ENCODE data around the gene CCDC57.
"Not testable (repeated sequence)": the region's sequence is repeated elsewhere in the genome, so short reads cannot be mapped to it uniquely, and the experiment has no call there.

Gene CCDC57

DNA sequence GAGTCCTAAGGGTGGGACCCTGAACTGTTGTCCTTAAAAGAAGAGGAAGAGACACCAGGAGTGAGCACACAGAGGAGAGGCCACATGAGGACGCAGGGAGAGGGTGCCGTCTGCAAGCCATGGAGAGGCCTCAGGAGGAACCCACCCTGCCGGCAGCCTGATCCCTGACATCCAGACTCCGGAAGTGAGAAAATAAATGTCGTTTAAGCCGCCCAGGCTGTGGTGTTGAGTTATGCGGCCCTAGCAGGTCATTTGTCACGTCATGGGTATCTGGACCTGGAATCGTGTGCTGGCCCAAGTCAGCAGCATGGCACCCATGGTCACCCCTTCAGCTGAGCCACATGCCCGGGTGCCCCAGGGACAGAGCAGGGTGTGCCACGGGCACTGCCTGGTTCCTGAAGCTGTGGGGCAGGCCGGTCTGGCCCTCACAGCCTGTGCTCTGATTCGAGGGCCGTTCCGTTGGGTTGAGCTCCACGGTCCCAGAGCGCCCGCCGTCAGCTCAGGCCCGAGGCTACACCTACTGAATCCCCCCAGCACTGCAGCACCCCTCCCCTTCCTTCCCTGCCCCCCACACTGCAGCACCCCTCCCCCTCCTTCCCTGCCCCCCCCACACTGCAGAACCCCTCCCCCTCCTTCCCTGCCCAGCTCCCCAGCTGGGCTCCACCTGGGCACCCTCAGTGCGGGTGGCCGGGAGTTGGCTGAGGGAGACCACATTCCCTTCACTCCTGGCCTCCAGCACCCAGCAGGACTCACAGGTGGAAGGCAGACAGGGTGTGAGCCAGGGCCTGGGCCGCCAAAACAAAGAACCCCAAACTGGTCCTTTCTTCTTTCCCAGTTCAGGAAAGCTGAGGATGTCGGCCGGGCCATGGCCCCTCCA lies 2.7 kb upstream of the CCDC57 start:
- Mint-ChIP-seq H3K4me3 (no peak overlapping the region), H3K27ac (no peak overlapping the region), H3K4me1 (ENCODE audit: low read depth) (peaks cover 44% of the 10 kb centered on the region), H3K9me3 (no peaks in the 10 kb centered on the region), H3K27me3 (no peaks in the 10 kb centered on the region), H3K36me3 (ENCODE audit: low read depth) (no peaks in the 10 kb centered on the region)

DNA sequence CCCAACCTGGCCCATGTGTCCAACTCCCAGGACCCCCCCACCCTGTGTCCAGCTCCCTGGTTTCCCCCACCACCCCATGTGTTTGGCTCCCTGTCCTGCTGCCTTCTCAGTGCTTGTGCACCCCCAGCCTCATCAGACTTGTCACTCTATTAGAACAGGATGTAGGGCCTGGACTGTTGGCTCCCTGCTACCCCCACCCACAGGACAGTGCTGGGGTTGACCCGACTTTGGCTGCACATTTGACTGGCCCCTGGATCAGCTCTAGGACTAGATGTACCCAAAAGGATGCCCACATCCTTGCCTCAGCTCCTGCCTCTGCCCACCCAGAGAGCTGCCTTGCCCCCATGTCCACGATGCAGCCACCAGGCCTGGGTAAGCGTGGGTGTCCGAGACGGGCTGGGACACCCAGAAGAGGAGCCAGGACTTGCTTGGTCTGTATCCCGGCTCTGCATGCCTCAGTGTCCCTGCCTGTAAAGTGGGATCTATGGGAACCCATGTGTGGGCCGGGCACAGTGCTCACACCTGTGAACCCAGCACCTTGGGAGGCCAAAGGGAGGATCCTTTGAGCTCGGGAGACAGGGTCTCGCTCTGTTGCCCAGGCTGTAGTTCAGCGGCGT lies 1.5 kb upstream of the CCDC57 start:
- no peaks in the 10 kb centered on the region for H3K9me3 Mint-ChIP-seq
- no peak overlapping the region for H3K27ac Mint-ChIP-seq
- peaks cover 47% of the 10 kb centered on the region for H3K4me1 Mint-ChIP-seq (ENCODE audit: low read depth)

DNA sequence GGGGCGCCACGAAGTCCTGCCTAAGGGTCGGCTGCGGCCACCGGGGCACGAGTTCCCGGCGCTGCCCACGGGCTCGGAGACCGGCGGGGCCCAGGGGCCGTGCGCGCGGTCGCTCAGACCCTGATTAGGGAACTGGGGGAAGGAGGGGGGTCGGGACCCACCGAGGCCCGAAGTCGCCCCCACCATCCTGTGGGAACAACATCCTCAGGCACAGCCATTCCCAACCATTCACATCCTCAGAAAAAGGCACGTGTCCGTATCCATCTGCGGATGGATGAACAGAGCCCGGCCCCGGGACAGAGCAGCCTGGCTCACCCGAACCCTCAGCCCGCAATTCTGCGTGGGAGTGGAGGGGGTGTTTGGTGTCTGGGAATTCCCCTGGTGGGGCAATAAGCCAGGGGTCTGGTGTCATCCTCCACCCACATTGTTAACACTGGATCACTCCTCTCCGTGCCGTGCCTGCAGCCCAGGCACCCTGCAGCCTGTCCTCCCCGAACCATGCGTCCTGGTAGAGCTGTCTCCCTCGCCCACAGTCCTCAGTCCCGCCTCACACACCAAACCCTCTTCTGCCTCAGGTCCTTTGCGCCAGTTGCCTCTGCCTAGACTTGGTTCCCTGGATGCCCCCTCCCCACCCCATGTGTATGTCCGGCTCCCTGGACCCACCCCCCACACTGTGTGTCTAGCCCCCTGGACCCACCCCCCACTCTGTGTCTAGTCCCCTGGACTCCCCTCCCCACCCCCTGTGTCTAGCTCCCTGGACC lies 789 bp upstream of the CCDC57 start:
- H3K27me3 Mint-ChIP-seq, result no peaks in the 10 kb centered on the region
- H3K36me3 Mint-ChIP-seq (ENCODE audit: low read depth), result no peaks in the 10 kb centered on the region
- H3K9me3 Mint-ChIP-seq, result no peaks in the 10 kb centered on the region
- peak overlapping the region; percentile 85 for H3K27ac Mint-ChIP-seq
- peak overlapping the region; percentile 81 for H3K4me3 Mint-ChIP-seq
- peaks cover 52% of the 10 kb centered on the region for H3K4me1 Mint-ChIP-seq (ENCODE audit: low read depth)

More for the DNA sequence above, 1.5 kb upstream of the CCDC57 start:
- Mint-ChIP-seq H3K4me3 (peak overlapping the region; percentile 81), H3K36me3 (ENCODE audit: low read depth) (no peaks in the 10 kb centered on the region), H3K27me3 (no peaks in the 10 kb centered on the region)

DNA sequence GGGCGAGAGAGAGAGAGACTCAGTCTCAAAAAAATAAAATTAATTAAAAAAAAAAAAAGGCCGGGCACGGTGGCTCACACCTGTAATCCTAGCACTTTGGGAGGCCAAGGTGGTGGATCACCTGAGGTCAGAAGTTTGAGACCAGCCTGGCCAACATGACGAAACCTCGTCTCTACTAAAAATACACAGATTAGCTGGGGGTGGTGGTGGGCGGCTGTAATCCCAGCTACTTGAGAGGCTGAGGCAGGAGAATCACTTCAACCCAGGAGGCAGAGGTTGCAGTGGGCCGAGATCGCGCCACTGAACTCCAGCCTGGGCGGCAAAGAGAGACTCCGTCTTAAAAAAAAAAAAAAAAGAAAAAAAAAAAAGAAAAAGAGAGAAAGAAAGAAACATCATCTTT lies 2.0 kb downstream of the CCDC57 start:
- not testable (repeated sequence) for H3K4me3 Mint-ChIP-seq; H3K27ac Mint-ChIP-seq; H3K36me3 Mint-ChIP-seq (ENCODE audit: low read depth); H3K27me3 Mint-ChIP-seq; H3K9me3 Mint-ChIP-seq
- peaks cover 53% of the 10 kb centered on the region for H3K4me1 Mint-ChIP-seq (ENCODE audit: low read depth)

DNA sequence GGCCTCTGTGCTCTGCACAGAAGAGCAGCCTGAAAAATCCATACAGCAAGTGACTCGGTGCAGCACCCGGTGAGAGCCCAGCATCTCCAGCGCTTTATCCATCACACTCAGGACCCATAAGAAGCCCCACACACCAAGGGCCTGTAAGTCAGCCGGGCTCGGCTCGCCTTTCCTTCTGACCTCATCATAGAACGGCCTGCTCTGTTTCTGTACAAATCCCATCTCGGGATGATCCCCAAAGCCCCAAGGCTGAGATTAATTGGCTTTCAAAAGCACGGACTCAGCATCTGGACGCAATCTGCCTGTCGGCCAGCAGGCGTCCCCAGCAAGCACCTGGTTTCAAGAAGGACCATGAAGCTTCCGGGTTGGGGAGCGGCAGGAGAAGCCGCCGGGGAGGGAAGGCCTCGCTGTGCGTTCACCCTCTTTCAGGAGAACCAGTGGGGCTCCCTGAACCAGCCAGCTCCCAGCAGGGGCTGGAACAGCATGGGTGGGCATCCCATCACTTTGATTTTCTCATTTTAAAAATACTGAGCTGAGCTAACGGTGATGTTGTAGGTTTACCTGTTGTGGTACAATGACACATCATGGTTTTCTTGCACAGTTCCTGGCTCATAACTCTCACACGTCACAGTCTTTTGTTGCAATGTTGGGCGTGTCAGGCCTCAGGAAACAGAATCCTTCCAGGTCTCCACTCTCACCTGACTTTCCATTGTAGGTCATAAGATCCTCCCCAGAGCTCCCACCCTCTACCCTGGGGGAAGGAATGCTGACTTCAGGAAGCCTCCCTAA lies 6.7 kb downstream of the CCDC57 start:
- peak overlapping the region; percentile 48 for H3K4me3 Mint-ChIP-seq
- peaks cover 68% of the 10 kb centered on the region for H3K4me1 Mint-ChIP-seq (ENCODE audit: low read depth)
- H3K36me3 Mint-ChIP-seq (ENCODE audit: low read depth), result peaks cover 8% of the 10 kb centered on the region
- H3K27me3 Mint-ChIP-seq, result no peaks in the 10 kb centered on the region
- peak overlapping the region; percentile 78 for H3K27ac Mint-ChIP-seq
- no peaks in the 10 kb centered on the region for H3K9me3 Mint-ChIP-seq

DNA sequence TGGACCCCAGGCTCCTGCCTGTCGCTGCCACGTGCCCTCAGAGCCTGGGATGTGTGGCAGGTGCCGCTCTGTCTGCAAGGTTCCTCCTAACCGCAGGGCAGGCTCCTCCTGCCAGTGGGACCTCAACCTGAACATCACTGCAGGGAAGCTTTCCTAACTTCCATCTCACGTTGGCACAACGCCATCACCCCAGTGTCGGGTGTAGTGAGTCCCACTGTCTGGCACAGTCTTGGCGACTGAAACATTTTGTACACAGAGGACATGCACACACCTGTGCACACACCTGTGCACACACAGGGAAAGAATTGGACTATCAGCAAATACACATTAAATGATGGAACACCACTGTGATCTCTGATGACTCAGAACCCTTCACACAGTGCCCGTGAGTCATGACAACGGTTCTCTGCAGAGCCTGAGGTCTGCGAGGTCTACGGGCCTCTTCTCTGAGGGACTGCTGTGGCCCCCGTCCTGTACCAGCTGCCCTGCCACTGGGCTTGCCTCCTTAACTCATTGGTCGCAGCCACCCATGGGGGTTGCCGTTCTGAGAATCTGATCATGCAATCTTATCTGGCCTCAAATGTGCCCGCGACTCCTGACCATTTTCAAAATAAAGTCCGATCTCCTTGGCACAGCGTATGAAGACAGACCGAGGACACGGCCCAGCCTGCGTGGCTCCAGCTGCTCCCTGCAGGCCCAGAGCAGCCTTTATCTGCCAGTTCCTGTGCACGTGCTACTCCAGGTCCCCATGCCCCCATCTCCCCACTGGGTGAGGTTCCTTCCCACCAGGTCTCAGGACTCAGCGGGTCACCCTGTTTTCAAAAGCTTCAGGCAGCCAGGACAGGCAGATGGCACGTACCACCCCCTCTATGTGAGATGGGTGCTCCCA lies 7.6 kb downstream of the CCDC57 start:
- Mint-ChIP-seq H3K4me1 (ENCODE audit: low read depth) (peaks cover 75% of the 10 kb centered on the region), H3K36me3 (ENCODE audit: low read depth) (peaks cover 9% of the 10 kb centered on the region), H3K27ac (peak overlapping the region; percentile 78), H3K27me3 (no peaks in the 10 kb centered on the region), H3K9me3 (no peaks in the 10 kb centered on the region), H3K4me3 (peak overlapping the region; percentile 42)

DNA sequence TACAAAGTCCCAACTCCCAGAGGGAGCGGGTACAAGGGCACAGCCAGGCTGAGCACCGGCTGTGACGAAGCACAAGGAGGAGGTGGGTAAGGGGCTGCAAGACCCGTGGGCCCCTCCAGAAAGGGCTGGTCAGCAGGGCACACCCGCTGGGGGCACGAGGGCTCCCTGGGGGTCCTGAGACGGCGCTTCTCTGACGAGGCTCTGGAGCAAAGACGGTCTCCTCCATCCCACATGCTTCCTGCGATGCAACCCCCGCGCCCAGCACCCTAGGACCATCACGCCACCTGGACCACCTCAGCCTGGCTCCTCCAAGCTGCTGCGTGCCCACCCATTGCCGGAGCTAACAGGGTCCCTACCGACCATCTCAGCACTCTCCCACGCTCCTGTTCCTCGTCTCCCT lies 8.7 kb downstream of the CCDC57 start:
- Mint-ChIP-seq H3K27me3 (no peaks in the 10 kb centered on the region), H3K4me1 (ENCODE audit: low read depth) (peaks cover 83% of the 10 kb centered on the region), H3K4me3 (no peak overlapping the region), H3K27ac (peak overlapping the region; percentile 37), H3K9me3 (no peaks in the 10 kb centered on the region), H3K36me3 (ENCODE audit: low read depth) (peaks cover 21% of the 10 kb centered on the region)

DNA sequence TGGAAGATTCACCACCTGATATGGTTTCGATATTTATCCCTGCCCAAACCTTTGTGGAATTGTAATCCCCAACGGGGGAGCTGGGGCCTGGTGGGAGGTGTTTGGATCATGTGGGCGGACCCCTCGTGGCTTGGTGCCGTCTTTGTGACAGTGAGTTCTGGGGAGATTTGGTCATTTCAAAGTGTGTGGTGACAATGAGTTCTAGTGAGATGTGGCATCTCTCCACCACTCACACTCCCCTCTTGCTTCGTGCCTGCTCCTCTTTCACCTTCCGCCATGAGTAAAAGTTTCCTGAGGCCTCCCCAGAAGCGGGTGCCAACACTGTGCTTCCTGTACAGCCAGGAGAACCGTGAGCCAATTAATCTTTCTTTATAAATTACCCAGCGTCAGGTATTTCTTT lies 9.7 kb downstream of the CCDC57 start:
- peaks cover 87% of the 10 kb centered on the region for H3K4me1 Mint-ChIP-seq (ENCODE audit: low read depth)
- H3K27ac Mint-ChIP-seq, result peak overlapping the region; percentile 86
- peaks cover 27% of the 10 kb centered on the region for H3K36me3 Mint-ChIP-seq (ENCODE audit: low read depth)
- no peaks in the 10 kb centered on the region for H3K9me3 Mint-ChIP-seq
- peak overlapping the region; percentile 28 for H3K4me3 Mint-ChIP-seq
- H3K27me3 Mint-ChIP-seq, result no peaks in the 10 kb centered on the region

DNA sequence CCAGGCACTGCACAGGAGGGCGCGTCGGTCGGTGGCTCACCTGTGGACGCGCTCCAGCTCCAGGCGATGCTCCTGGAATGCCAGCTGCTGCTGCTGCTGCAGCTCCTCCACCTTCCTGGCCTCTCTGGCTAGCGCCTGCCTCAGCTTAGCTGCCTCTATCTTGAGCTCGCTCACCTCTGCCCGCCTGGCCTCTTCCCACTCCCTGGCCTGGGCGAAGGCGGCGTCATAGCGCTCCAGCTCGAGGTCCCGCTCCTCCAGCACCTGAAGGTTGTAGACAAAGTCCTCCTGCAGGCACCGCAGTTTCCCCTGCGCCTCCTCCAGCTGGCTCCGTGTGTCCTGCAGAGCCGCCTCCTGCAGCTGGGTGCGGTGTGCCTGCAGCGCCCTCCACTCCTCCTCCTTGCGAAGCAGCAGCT lies 11.1 kb downstream of the CCDC57 start:
- Mint-ChIP-seq H3K4me1 (ENCODE audit: low read depth) (peaks cover 80% of the 10 kb centered on the region), H3K9me3 (no peaks in the 10 kb centered on the region), H3K4me3 (peak overlapping the region; percentile 23), H3K27ac (no peak overlapping the region), H3K27me3 (no peaks in the 10 kb centered on the region), H3K36me3 (ENCODE audit: low read depth) (peaks cover 29% of the 10 kb centered on the region)

DNA sequence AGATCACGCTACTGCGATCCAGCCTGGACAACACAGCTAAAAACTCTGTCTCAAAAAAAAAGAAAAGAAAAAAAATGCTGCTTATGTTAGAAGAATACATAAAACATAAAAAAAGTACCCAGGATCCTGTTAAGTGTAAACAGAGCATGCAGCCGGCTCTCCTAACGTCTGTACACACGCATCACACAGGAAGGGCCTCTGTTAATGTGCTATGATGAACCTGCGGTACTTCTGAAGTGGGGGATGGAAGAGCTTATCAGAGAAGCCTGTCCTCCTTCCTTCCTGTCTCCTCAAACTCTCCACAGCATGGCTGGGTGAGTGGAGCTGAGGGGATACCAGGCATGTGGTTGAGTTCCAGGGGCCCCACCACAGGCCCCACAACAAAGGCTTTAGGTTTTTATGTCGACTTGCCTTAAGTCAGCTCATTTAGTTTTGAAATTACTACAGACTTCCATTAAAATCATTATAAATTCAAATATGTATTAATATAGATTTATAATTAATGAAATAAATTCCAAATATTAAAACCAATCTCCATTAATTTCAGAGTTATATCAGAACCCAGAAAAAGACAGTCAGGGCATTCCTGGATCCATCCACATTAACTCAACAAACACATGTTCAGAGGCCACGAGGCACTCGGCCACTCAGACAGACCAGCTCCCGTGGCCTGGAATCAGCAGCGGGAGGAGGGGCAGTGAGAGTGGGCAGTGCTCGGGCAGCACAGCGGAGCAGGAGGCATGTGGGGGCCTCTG lies 11.7 kb downstream of the CCDC57 start:
- H3K27ac Mint-ChIP-seq, result peak overlapping the region; percentile 57
- H3K9me3 Mint-ChIP-seq, result no peaks in the 10 kb centered on the region
- no peaks in the 10 kb centered on the region for H3K27me3 Mint-ChIP-seq
- peaks cover 75% of the 10 kb centered on the region for H3K4me1 Mint-ChIP-seq (ENCODE audit: low read depth)
- H3K4me3 Mint-ChIP-seq, result peak overlapping the region; percentile 23
- peaks cover 35% of the 10 kb centered on the region for H3K36me3 Mint-ChIP-seq (ENCODE audit: low read depth)

DNA sequence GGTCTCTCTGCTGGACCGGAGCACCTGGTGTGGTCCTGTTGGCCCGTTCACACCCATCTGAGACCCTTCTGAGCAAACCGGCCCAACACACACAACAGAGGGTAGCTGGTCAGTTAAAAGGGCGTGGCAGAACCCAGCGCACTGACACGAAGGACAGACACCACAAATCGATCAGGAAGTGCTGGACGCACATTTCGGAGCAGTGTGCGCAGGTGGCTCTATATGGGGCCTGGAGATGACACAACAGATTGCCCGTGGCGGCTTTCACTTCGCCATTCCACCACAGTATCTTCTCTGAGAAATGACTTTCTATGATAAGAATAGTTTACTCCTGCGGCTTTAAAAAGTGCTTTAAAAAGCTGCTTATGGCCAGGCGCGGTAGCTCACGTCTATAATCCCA lies 12.5 kb downstream of the CCDC57 start:
- Mint-ChIP-seq H3K9me3 (no peaks in the 10 kb centered on the region), H3K36me3 (ENCODE audit: low read depth) (peaks cover 43% of the 10 kb centered on the region), H3K27me3 (no peaks in the 10 kb centered on the region), H3K4me1 (ENCODE audit: low read depth) (peaks cover 67% of the 10 kb centered on the region), H3K27ac (peak overlapping the region; percentile 75), H3K4me3 (peak overlapping the region; percentile 37)

DNA sequence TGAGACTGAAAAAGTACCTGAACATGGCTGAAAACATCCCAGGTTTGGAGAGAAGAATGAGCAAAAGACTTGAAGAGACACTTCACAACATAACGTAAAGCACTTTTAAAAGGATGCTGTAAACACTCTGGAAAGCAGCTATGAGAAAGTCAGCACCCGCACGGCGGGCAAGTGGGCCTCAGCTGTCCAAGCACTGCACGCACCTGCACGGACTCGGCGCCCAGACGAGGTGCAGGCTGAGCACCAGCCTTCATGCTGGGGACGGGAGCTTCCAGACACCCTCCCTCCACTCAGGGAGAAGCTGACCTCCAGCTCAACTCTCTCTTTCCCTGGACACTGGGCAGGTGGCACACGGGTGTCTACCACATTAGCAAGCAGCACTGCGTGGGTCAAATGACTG lies 13.1 kb downstream of the CCDC57 start:
- peaks cover 47% of the 10 kb centered on the region for H3K36me3 Mint-ChIP-seq (ENCODE audit: low read depth)
- H3K9me3 Mint-ChIP-seq, result no peaks in the 10 kb centered on the region
- no peaks in the 10 kb centered on the region for H3K27me3 Mint-ChIP-seq
- peaks cover 61% of the 10 kb centered on the region for H3K4me1 Mint-ChIP-seq (ENCODE audit: low read depth)
- H3K27ac Mint-ChIP-seq, result no peak overlapping the region
- no peak overlapping the region for H3K4me3 Mint-ChIP-seq

DNA sequence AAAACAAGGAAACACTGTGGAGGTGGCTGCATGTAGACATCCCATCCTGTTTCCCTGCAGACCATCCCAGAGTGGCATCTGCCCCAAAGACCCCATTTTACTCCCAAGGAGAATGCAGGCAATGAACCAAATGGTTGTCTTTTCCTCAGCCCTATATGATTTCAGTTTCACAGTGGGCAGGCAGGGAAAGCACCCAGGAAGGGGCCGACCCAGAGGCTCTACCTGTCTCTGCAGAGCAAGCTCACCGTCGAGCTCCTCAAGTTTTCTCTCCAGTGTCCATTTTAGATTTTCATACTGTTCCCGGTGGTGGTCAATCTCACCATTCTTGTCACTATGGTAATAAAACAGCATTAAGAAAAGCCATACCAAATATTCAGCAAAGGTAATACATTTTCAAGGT lies 14.6 kb downstream of the CCDC57 start:
- H3K27me3 Mint-ChIP-seq, result no peaks in the 10 kb centered on the region
- H3K36me3 Mint-ChIP-seq (ENCODE audit: low read depth), result peaks cover 56% of the 10 kb centered on the region
- H3K4me1 Mint-ChIP-seq (ENCODE audit: low read depth), result peaks cover 48% of the 10 kb centered on the region
- H3K27ac Mint-ChIP-seq, result no peak overlapping the region
- no peaks in the 10 kb centered on the region for H3K9me3 Mint-ChIP-seq
- no peak overlapping the region for H3K4me3 Mint-ChIP-seq

Data from stimulated activated naive CD8-positive, alpha-beta T cell treated with anti-CD3 and anti-CD28 coated beads, Interleukin-15, Interleukin-2, amounts not matched to agents 100 ng/mL and 50 ng/mL, for 24 hours (primary cell).